ENCODE data around the gene ITPR2. TPM values are rescaled to one million over a fixed set of nuclear protein-coding genes. Genes with fewer than 3 reads are reported as not detected.

The ITPR2 gene
- total and polyA plus RNA-seq, 2 of the 13 experiments (the other 11 are each of a cell fraction or from before 2014, with no cell fraction given) = 31.9 to 81.9 TPM

DNA sequence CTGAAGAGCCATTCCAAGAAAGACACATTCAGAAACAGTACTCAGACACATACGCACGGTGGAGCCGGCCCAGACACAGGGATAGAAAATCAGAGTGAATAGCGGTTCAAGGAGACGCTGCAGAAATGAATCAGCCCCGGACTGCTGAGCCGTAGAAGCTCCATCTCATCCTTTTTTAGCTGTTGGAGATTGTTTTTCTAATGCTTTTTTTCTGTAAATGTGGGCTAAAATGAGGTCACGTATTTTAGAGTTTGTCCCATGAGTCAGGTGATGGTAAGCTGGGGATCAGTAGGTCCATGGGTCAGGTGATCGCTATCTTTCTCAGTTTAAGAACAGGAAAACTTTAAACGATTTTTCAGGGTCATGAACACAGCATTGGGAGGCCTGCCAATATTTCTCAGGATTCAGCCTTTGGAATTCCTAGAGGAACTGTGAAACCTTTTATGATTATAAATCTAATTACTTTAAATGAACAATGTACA lies 202.4 kb downstream of the ITPR2 start (continued):
- no peak for TF ChIP-seq ZNF646 (CRISPR knock-in tag; IDR thresholded peaks at IDR 0.05)
- TF ChIP-seq CBX5 (CRISPR knock-in tag; IDR thresholded peaks at IDR 0.05; ENCODE audit: borderline replicate concordance) = no peak
- TF ChIP-seq, protein P1, sequence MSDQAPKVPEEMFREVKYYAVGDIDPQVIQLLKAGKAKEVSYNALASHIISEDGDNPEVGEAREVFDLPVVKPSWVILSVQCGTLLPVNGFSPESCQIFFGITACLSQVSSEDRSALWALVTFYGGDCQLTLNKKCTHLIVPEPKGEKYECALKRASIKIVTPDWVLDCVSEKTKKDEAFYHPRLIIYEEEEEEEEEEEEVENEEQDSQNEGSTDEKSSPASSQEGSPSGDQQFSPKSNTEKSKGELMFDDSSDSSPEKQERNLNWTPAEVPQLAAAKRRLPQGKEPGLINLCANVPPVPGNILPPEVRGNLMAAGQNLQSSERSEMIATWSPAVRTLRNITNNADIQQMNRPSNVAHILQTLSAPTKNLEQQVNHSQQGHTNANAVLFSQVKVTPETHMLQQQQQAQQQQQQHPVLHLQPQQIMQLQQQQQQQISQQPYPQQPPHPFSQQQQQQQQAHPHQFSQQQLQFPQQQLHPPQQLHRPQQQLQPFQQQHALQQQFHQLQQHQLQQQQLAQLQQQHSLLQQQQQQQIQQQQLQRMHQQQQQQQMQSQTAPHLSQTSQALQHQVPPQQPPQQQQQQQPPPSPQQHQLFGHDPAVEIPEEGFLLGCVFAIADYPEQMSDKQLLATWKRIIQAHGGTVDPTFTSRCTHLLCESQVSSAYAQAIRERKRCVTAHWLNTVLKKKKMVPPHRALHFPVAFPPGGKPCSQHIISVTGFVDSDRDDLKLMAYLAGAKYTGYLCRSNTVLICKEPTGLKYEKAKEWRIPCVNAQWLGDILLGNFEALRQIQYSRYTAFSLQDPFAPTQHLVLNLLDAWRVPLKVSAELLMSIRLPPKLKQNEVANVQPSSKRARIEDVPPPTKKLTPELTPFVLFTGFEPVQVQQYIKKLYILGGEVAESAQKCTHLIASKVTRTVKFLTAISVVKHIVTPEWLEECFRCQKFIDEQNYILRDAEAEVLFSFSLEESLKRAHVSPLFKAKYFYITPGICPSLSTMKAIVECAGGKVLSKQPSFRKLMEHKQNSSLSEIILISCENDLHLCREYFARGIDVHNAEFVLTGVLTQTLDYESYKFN (CRISPR knock-in tag; conservative IDR thresholded peaks at IDR 0.05) = peak; percentile 76
- no peak for TF ChIP-seq NFIB (CRISPR knock-in tag; IDR thresholded peaks at IDR 0.05; ENCODE audit: borderline replicate concordance)
- no peak for TF ChIP-seq ZNF251 (CRISPR knock-in tag; IDR thresholded peaks at IDR 0.05)
- no peak for TF ChIP-seq ZNF891 (CRISPR knock-in tag; IDR thresholded peaks at IDR 0.05)
- no peak for TF ChIP-seq SUZ12 (IDR thresholded peaks at IDR 0.05; ENCODE audit: low read depth, low read length)
- TF ChIP-seq HNF1B (CRISPR knock-in tag; IDR thresholded peaks at IDR 0.05) = no peak
- TF ChIP-seq ZNF383 (CRISPR knock-in tag; IDR thresholded peaks at IDR 0.05; ENCODE audit: borderline replicate concordance) = no peak
- TF ChIP-seq BCL6 (CRISPR knock-in tag; IDR thresholded peaks at IDR 0.05) = peak; percentile 85
- TF ChIP-seq ELF3 (CRISPR knock-in tag; IDR thresholded peaks at IDR 0.05) = peak; percentile 23; the same call in 1 of the 2 replicates
- no peak for TF ChIP-seq ZBTB21 (CRISPR knock-in tag; IDR thresholded peaks at IDR 0.05)
- TF ChIP-seq EEA1 (CRISPR knock-in tag; IDR thresholded peaks at IDR 0.05; ENCODE audit: borderline replicate concordance) = no peak
- no peak for TF ChIP-seq SMAD1 (CRISPR knock-in tag; IDR thresholded peaks at IDR 0.05; ENCODE audit: borderline replicate concordance, low read depth)
- no peak for TF ChIP-seq MEIS1 (CRISPR knock-in tag; IDR thresholded peaks at IDR 0.05; ENCODE audit: borderline replicate concordance)
- no peak for TF ChIP-seq ZNF501 (CRISPR knock-in tag; IDR thresholded peaks at IDR 0.05)
- TF ChIP-seq YEATS2 (CRISPR knock-in tag; IDR thresholded peaks at IDR 0.05; ENCODE audit: borderline replicate concordance) = peak; percentile 43; the same call in 1 of the 2 replicates
- TF ChIP-seq ATF7-NPFF (CRISPR knock-in tag; IDR thresholded peaks at IDR 0.05; ENCODE audit: low read depth) = no peak
- TF ChIP-seq ZFX (CRISPR knock-in tag; IDR thresholded peaks at IDR 0.05; ENCODE audit: low read depth) = no peak
- TF ChIP-seq WIZ (CRISPR knock-in tag; IDR thresholded peaks at IDR 0.05) = no peak
